ENCODE data around the gene TBXT. TPM values are rescaled to one million over a fixed set of nuclear protein-coding genes. Genes with fewer than 3 reads are reported as not detected.

Gene TBXT, protein sequence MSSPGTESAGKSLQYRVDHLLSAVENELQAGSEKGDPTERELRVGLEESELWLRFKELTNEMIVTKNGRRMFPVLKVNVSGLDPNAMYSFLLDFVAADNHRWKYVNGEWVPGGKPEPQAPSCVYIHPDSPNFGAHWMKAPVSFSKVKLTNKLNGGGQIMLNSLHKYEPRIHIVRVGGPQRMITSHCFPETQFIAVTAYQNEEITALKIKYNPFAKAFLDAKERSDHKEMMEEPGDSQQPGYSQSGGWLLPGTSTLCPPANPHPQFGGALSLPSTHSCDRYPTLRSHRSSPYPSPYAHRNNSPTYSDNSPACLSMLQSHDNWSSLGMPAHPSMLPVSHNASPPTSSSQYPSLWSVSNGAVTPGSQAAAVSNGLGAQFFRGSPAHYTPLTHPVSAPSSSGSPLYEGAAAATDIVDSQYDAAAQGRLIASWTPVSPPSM
- total RNA-seq = not detected in 2 replicates

DNA sequence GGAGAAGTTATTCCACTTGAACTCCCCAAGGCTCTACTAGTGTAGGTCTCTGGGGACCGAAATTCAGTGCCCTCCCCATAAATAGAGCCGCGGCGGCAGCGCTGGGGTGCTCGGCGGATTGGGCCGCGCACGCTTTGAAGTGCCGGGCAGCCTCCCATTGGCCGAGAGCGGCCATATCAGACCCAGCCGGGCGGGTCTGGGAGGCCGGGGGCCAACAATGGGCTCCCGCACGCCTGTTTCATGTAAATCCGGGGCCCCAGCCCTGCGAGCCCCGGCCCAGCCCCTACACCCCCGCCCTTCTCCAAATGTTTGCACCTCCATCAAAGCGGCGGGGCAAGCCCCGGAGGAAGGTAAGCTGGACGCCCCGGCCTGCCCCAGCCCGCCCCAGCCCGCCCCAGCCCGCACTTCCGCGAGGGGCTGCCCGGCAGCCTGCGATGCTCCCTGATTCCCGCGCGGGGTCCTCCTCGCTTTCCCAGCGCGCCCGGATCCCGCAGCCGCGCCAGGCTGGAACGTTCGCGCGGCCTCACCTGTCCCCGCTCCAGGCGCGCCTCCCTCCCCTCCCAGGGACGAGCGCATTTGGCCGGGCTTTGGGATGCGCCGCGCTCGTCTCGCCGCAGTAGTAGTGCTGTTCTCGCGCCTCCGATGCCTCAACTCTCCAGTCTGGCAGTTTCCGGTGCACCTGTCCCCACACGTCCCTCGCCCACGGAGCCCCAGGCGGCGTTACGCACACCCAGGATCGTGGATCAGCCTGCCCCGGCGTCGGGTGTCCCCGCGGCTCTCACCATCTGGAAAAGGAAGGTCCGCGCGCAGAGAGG lies at the start of gene TBXT:
TBXT (minus strand) TSS at position 51 of the 815 bp plus-strand sequence. CDS start 260 bp downstream, outside the sequence.
- H3K4me3 ChIP-seq (ENCODE audit: low read depth, low read length) = no peak within 1 kb of the TSS
- no peak for DNase-seq (ENCODE audit: low read depth)
- TF ChIP-seq, protein P1, sequence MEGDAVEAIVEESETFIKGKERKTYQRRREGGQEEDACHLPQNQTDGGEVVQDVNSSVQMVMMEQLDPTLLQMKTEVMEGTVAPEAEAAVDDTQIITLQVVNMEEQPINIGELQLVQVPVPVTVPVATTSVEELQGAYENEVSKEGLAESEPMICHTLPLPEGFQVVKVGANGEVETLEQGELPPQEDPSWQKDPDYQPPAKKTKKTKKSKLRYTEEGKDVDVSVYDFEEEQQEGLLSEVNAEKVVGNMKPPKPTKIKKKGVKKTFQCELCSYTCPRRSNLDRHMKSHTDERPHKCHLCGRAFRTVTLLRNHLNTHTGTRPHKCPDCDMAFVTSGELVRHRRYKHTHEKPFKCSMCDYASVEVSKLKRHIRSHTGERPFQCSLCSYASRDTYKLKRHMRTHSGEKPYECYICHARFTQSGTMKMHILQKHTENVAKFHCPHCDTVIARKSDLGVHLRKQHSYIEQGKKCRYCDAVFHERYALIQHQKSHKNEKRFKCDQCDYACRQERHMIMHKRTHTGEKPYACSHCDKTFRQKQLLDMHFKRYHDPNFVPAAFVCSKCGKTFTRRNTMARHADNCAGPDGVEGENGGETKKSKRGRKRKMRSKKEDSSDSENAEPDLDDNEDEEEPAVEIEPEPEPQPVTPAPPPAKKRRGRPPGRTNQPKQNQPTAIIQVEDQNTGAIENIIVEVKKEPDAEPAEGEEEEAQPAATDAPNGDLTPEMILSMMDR (IDR thresholded peaks at IDR 0.05; ENCODE audit: insufficient read depth, low read depth, low read length) = no peak

DNA sequence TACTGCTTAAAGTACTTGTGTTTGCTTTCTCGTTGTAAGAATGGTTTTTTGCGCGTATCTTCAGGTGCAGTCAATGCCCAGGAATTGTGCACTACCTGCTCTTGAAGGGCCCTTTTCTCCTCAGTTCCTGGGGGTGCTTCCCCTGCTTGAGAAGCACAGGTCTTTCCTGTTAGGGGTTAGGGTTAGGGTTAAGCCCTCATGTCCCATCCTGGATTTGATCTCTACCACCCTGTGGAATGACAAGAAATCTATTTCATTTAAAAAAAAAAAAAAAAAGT lies 39.6 kb upstream of the TBXT start:
- TF ChIP-seq, protein P1 (IDR thresholded peaks at IDR 0.05; ENCODE audit: insufficient read depth, low read depth, low read length) = no peak
- H3K4me3 ChIP-seq (ENCODE audit: low read depth, low read length) = no peak overlapping the region
- no peak for DNase-seq (ENCODE audit: low read depth)

DNA sequence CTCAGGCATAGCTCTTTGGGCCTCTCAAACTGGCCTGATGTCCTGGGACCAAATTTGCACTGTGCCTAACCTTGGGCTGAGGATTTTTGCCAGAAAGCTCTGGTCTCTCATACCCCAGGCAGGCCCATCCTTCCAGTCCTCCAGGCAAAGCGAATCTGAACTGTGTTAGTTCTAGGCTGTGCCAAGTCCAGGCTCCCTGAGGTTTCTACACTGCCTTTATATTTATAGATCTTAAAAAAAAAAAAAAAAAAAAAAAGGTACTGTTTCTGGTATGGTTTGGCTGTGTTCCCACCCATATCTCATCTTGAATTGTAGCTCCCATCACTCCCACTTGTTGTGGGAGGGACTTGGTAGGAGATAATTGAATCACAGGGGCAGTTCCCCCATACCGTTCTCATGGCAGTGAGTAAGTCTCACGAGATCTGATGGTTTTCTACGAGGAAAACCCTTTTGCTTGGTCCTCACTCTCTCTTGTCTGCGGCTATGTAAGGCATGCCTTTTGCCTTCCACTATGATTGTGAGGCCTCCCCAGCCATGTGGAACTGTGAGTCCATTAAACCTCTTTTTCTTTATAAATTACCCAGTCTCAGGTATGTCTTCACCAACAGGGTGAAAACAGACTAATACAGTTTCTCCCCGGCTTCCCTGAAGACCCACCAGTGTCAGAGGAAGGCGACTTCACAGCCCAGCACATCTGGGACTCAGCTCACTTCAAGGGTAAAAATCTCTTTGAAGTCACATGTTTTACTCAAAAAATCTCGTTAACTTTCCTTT lies 39.0 kb upstream of the TBXT start:
- TF ChIP-seq, protein P1 (IDR thresholded peaks at IDR 0.05; ENCODE audit: insufficient read depth, low read depth, low read length) = no peak
- H3K4me3 ChIP-seq (ENCODE audit: low read depth, low read length) = no peak overlapping the region
- no peak for DNase-seq (ENCODE audit: low read depth)

DNA sequence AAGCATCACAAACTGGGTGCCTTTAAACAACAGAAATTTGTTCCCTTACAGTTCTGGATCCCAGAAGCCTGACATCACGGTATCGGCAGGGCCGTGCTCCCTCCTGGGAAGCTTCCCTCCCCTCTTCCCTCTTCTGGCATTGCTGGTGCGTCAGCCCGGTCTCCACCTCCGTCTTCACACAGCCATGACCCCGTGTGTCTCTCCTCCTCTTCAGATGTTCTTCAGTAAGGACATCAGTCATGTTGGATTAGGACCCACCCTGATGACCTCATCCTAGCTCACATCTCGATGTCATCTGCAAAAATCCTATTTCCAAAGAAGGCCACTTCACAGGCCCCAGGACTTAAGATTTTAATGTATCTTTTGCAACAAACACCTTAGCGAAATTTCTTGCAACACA lies 38.4 kb upstream of the TBXT start:
- TF ChIP-seq, protein P1 (IDR thresholded peaks at IDR 0.05; ENCODE audit: insufficient read depth, low read depth, low read length) = no peak
- DNase-seq (ENCODE audit: low read depth) = no peak
- H3K4me3 ChIP-seq (ENCODE audit: low read depth, low read length) = no peak overlapping the region

DNA sequence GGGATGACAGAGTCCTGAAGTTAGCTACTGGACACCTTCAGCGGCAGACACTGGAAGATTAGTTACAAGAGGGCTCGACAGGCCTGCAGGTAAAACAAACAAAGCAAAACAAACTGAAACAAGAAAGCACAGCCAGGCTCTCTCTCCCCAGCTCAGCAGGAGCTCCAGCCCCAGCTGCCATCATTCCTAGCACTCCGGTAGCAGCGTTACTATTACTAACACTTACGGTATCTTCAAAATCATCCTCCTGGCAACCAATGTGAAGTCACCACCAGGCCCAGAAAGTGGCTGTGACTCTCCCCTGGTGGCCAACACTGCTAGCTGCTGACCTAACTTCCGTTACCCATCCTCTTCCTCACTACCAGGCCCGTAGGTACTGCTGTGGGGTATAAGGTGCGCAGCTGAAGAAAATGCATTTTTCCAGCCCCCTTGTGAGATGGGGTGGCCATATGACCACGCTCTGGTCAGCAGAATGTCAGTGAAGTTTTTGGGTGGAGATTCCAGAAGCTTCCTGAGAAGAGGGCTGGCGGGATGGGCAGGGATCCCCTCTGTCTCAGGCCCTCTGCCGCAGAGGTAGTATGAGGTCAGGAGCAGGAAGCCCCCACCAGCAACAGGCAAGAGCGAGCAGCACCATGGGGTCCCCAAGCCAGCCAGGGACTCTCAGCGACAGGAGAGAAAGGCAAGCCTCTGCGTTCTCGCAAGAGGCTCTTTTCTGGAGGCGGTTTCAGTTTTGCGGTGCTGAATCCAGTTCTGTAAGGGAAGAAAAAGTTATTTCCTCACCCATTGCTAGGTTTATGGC lies 37.4 kb upstream of the TBXT start:
- DNase-seq (ENCODE audit: low read depth) = no peak
- TF ChIP-seq, protein P1 (IDR thresholded peaks at IDR 0.05; ENCODE audit: insufficient read depth, low read depth, low read length) = no peak
- no peak overlapping the region for H3K4me3 ChIP-seq (ENCODE audit: low read depth, low read length)

DNA sequence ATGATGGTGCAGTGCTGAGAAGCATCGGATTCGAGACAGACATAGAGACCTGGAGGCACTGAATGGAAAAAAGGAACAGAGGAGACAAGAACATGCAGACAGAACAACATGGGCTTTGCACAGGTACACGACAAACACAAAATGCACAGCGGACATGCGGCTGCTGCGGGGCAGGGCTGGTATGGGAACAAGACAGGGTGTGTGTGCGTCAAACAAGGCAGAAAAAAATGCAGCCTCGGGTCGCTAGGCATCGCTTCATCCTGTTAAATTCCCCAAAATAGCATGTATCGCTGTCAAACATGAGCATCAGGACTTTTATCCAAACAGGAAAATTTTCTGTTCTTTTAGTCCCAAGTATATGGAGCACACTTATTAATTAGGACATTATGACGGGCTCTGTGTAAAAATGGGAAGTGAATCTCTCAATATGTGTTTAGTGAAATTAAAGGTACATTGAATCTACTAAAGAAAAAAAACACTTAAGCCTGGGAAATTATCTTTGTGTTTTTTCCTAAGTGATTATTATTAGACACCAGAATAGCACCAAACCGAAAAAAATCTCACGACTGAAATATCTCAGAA lies 36.1 kb upstream of the TBXT start:
- TF ChIP-seq, protein P1 (IDR thresholded peaks at IDR 0.05; ENCODE audit: insufficient read depth, low read depth, low read length) = no peak
- H3K4me3 ChIP-seq (ENCODE audit: low read depth, low read length) = no peak overlapping the region
- DNase-seq (ENCODE audit: low read depth) = no peak
